COLO829 (cell line): Measurements from ENCODE around the gene ELMO1.
"Not testable (repeated sequence)": the region's sequence is repeated elsewhere in the genome, so short reads cannot be mapped to it uniquely, and the experiment has no call there.

Experiments used
- DNase-seq: peaks from one replicate; pipeline ENCODE4 v3.0.0; 2012; ENCODE audit warnings: low spot score

ELMO1 gene

DNA sequence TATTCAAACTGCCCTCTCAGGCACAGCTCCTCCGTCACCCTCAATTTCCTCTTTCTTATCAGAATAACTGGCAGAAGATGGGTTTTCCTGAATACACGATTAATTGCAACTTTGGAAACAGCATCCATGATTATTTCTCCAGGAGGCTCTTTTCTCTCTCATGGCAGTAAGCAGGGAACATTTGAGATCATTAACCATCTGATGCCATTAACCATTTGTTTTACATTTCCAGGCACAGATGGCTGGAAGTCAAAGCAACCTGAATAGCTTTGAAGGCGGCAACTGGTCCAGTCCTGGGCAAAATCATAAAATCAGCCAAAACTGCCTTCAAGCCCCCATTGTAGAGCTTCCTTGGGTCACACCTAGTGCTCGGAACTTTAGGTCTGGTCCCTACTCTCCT, 434.9 kb downstream of the ELMO1 start:
- DNase-seq, result no peak

DNA sequence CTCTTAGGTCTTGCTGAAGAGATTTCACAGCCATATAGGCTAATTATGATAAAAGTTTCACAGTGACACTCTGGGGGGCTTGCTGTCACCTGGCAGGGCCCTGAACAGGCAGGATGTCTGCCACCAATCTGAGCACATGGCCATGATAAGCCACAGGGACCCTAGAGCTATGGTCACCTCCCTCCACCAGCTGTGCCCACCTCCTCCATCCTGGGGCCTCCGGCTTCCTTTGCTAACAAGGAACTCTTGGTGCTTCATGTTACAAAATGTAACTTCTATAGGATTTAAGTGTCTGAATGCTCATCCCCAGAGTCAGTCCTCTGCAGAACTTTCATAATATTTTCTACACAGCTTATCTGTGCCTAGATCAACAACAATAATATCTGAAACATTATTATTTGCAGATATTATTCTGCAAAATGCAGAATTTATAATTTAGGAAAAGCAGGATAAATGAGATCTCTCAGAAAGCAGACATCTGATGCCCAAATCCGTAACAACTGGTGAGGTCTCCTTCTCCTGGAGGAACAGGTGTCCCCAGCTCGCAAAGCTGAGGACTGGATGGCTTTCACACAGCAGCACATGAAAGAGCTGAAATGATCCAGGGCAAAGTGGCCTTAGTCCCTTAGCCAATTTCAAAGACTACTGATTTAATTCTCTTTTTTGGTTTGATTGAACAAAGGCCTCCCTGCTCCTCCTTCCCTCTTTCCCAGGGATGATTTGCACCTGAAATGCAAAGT, 437.3 kb downstream of the ELMO1 start:
- DNase-seq, result no peak

DNA sequence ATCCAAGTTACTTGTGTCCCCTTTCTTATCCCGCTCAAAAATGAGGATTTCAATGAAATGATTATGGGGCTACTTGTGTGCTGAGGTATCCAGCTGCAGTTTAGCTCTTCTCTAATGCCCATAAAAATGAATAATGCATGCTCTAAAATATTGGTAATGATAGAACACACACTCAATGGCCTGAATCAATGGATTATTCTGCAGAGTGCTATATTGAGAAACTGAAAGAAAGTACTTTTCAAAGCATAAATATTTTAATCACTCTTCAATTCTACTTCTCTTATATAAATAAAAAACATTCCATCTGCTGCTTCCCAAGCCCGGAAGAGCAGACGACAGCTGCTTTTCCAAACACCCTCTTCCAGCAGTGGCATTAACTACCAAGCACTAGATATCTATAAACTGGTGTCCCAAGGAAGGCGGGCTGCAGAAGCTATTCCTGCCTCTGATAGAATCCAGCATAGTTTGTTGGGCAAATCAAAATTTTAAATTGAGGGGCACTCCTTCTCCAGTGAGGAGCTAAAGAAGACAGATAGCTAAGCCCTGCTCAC, 439.5 kb downstream of the ELMO1 start:
- no peak for DNase-seq

DNA sequence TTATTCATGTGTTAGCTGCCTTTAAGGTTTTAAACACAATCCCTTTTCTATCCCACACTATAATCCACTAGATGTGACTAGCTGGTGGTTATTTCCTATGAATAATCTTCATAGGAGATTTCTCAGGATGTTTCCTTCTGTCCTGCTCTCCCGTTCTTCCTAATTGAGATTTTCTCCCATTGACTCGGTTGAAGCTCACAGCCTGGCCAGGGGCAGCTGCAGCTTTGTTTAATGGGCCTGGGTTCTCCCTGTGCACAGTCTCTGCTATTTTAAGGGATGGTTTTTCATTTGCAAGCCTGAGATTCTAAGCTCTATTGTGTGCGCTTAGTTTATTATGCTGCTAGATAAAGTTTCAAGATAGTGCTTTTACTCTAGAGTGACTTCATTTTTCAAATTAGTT, 441.0 kb downstream of the ELMO1 start:
- DNase-seq, result no peak

DNA sequence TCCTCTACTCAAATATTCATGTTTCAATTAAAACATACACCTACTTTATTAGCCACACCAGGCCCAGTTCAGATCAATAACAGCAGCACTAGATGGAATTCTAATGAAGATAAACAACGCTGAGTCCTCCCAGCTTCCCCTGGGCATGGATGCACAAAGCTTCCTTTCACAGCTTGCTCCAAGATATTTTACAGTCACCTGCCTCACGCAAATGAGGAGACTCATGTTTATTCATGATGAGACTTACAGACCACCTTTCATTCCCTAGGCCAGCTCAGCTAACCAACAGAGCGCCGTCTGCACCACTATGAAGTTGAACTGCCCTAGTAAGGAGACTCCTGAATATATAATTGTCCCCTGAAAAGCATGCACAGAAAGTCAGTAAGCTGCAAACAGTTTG, 441.4 kb downstream of the ELMO1 start:
- DNase-seq, result peak; percentile 33

DNA sequence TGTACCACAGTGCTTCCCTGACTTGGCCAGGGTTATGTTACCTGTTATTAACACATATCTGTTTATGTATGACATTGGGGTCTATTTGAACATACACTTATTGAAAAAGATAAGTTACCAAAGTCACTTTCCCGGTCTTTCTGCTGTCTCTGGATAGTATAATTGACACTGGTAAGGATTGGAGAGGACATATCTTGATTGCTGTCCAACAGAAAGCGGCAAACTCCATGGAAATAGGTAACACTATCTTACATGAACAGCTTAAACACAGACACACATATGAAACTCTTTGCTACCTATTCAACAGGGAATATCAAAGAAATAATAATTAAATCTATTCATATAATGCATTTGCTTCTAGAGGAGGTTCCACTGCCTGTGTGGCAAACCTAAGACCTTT, 441.9 kb downstream of the ELMO1 start:
- DNase-seq, result no peak

DNA sequence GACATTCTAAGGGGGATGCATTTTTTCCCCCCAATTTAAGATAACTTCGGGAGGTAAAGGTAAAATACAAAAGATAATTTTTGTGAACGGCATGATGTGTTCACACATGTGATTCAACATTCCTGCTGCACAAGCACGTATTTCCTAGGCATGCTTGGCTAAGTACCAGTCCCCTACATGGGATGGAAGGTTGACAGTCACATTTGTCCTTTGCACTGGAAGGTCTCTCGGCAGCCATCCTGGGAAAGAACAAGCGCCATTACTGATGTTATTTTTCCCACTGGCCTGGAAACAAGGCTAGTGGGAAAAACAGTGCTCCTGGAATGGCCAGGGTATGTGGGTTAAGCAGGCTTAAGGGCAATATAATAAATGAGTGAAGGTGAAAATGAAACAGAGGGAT, 448.2 kb downstream of the ELMO1 start:
- no peak for DNase-seq

DNA sequence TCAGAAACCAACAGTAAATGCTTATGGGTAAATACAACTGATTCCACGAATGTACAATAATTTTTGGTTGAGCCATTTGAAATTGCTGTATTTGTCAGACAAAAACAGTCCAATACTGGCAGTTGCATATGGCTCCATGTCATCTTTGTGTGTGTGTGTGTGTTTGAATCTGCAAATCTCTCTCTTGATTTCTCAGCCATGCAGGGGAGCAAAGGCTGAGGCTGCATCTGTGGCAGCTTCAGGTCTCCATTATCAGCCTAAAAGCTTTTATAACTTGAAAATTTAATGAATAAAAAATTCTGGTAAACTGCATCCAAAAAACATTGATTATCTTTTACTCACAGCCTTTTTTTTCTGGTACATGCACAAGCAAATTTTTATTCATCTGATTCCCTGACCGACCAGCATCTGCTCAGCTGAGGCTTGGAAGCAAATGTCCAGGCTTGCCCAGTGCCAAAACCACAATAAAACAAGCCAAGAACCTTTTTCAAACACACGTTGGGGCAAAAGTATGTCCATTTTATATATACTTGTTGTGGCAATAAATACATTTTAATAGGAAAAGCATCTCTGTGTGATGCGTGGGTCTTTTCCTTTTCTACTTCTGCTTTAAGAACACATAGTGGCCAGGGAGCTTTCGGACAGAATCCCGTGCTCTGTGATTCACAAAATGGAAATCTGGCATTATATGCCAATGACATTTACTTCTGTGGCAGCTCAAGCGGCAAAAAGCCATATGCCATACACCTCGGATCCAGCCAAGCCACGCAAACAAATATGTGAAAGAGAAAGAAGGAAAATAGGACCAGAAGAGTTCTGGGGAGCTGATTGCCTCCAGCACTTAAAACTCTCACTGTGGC, 448.8 kb downstream of the ELMO1 start:
- no peak for DNase-seq

DNA sequence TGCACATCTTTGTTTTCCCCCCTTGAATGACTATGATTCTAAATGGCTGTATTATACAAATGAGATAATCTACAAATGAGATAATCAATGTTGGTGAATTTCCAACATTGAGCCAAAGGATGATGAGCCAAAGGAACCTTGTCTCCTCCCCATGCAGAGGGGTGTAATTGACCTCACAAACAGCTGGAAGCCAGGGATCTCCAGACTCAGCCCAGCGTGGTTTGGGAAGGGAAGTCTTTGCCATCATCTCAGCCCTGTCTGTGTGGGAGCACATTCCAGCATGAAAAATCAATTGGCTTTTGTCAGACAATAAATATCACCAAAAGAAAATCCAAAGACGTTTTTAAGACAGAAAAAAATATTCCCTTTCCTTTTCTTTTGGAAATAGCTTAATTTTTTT, 452.9 kb downstream of the ELMO1 start:
- no peak for DNase-seq

DNA sequence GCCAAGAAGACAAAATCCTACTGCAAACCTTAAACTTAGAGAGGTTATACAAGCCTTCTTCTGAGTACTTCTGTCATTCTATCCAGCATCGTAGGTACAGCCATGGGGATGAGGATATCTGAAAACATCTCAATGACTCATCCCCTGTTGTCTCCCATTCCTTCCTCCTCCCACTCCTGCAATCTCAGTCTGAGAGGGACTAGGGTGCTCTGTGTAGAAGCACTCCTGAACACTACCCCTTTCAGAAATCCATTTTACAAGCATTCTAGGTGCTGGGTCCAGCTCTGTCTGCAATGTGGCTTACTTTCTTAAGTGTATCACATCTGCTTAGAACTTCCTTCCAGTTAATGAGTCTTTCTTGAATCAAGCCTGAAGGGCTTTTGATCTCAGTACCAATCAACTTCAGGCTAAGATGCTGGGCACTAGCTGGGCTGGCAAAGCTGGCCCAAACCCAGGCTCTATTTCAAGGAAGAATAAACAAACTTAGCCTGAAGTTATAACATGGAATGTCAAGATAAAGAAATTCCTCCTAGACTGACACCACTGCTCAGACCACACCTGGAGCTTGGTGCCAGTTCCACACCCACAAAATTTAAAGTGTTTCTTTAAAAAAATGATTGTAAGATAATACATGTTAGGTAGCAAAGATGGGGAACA, 454.1 kb downstream of the ELMO1 start:
- no peak for DNase-seq

DNA sequence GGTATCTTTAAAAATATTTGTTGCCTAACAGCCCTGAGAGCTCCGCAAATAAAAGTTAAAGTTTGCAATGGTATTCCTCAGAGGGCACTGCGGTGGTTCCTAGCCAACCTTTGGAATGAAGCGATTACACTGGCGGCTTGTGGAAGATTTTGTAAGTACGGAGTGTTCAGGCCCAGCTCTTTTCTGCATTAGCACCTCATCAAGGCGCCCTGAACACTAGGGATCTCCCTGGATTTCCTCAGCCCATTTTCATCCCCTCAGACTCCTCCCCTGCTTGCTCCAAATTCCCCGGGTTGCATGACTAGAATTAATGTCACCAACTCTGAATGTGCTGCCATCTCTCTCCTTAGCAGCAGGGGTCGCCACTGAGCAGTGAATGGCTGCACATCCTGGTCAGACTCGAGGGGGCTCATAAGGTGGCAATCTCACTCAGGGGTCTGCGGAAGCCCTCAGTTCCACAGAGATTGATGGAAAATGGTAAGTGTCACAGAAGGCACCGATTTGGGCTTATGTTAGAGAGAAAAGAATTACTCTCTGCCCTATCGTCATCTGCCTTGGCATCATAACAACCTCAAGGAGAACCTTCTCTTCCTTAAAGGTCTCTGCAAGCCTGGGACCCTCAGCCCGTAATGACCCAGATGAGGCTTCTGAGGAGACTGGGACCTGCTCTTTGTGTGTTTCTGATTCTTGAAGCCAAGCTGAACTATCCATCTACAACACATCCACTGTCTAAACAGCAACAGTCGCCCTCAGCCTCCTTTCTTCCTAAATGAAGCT, 461.5 kb downstream of the ELMO1 start:
- DNase-seq, result peak; percentile 88

DNA sequence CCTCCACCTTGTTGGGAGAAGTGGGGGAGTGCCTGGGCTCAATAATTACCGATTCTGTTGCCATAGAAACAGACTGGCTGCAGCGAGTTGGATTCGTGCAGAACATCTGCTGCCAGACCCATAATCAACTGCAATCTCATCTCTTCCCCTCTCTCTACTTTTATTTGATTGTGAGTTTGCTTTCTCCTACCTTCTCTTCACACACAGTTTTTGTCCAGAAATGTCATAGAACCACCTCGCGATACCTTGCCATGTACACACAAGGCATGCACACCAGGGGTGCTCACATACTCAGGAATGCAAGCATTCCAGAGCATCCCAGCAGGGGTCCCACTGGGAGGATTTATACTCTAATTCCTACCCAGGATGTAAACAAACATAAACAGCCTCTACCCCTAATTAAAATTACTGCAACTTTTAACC, 462.1 kb downstream of the ELMO1 start:
- no peak for DNase-seq

DNA sequence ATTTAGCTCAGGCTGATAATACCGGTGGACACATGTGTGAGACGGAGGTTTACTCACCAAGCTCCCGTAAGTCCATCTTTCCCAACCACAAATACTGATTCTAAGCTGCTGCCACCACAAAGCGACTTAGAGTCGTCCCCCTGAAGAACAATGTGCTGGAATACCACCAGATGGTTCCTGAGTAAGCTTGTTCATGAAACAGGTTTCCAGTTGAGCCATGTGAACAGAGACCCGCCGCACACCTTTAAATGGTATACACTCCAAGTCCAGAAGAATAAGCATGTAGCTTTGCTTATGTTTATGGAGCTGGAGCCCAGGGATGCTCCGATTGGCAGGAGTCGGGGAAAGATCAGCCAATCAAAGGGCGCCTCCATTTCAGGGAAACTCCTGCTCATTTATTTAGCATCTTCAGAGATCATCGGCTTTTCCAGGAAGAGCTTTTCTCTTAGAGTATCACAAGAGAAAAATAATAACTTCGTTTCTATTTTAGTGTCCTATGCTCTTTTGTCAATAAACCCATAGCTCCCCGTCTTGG, 462.7 kb downstream of the ELMO1 start:
- no peak for DNase-seq

DNA sequence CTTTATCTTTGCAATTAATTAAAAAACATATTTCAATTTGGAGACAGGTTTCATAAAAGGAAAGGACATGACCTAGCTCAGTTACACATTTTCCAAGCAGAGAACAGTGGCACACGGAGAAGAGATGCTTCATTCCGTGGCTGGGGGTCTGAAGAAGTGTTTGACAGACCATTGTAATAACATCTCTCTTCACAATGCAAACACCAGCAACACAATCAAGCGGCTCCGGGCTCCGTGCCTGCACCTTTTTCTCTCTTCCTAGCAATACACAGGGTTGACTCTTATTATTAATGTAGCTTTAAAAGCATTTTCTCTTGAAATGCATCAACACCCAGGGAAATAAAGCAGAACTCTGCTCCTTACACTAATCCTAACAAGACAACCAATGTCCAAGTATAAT, 463.3 kb downstream of the ELMO1 start:
- no peak for DNase-seq

DNA sequence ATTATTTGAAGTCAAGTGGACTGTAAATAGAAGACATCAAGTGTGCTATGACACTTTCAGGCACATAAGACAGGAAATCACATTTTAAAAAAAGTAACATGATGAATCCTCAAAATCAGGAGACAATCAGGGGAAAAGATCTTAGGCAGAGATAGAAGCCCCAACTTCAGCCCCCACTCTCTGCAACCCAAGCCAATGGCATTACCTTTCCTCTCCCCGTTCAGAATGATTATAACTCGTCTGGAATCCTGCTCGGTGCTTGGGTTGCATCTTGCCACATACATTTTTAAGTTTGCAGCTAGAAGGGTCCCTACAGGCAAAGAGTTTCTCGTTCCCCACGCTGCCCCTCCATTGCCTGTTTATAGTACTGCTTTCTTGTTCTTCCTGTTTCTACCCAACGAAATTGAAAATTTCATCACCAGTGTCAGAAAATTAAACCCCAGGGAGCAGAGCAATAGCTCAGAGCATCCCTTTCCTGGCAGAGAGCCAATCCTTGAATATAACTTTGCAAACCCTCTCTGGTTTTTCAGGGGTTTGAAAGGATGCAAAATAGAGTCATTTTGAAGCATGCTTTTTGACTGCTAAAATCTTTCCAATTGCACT, 463.9 kb downstream of the ELMO1 start:
- no peak for DNase-seq

DNA sequence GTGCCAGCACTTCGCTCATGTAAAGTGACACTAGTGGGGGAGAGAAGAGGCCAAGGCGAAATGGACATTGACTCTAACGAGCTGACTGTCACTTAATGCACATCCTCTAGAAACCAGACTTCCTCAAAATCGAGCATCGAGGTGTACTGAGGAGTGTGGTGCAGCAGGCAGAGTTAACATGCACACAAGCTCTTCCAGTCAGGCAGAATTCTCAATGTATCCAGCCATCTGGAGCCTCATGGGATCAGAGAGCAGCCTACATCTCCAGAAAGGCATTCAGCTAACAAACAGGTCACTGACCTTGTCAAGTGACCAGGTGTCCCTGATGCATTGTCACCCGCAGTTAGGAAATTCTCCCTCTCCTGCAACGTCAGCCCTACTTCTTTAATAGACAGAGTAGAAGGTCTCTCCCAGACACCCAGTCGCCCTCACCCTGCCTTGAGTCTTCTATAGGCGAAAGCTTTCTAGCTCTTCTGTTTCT, 464.6 kb downstream of the ELMO1 start:
- no peak for DNase-seq

DNA sequence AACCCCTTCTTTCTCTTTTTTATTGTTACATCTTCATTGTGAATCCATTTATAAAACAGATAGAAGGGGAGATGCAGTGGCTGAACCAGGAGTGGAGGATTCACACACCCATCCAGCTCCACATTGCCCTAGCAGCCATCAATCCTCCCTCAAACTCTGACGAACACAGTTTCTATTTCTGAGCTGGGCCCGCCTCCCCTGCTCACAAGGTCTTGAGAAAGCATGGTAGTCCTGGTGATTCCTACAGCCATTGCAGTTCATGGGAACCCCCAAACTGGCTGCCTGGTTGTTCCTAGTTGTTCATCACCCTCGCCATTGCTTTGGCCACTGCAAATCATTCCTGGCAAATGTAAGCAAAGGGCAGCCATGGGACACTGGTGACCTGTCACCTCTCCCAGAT, 465.9 kb downstream of the ELMO1 start:
- DNase-seq, result no peak

DNA sequence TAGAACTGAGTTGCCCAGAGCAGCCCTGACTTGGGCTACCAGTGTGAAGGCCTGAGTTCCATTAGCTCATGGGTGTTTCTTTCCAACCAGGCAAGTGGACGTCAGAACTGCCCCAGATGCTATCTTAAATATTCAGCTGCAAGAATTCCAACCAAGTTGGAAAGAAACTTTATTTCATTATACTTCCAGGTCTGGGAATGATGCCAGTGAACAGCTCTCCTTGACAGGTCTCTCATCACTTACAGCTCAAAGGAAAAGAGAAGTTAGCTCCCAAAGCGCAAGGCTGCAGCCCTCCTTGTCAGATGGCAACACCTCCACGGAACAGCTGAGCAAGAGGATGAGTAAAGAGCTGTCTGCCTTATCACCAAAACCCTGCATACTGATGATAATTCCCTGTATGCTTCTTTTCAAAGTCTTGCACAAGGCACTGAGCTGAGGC, 468.8 kb downstream of the ELMO1 start:
- DNase-seq, result no peak

DNA sequence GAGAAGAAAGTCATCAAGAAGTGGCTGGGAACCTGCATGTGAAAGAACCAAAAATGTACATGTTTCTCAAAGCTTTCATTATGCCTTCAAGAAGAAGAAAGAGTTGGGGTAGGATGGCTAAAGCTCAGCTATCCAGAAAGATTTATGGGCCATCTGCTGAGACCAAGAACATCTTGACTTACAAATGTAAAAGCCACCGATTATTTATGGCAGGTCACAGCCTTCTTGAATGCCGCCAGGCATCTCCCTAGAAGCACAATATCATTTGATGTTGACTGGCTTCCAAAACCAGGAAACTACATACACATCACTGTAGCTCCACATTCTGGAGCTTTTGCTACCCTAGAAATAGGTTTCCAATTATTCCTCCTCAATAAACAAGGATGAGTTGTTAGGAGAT, 470.2 kb downstream of the ELMO1 start:
- no peak for DNase-seq

DNA sequence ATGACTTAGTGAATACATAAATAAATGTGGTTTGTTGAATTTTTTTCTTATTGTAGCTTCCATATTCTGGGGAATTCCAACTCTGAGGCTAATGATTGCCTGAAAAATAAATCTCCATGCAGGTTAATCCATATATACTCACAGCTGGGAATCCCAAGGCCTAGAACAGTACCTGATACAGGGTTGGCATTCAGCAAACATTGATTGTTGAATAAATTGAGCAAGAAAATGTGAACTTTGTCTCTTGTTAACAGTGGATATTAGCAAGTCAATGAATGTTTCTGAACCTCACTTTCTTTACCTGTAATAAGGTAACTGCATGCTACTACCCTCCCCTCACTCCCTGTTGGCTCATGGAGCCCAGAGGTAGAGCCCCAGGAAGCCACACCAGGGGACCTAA, 470.8 kb downstream of the ELMO1 start:
- DNase-seq, result no peak

DNA sequence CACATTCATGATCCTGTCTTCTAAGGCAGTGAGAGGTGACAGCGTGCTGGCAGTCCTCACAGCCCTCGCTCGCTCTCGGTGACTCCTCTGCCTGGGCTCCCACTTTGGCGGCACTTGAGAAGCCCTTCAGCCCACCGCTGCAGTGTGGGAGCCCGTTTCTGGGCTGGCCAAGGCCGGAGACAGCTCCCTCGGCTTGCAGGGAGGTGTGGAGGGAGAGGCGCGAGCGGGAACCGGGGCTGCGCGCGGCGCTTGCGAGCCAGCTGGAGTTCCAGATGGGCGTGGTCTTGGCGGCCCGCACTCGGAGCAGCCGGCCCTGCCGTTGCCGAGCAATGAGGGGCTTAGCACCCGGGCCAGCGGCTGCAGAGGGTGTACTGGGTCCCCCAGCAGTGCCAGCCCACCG, 475.1 kb downstream of the ELMO1 start:
- DNase-seq, result not testable (repeated sequence)
